HEK293 (cell line): ENCODE results near the gene SOAT2.
"Not testable (repeated sequence)": the region's sequence is repeated elsewhere in the genome, so short reads cannot be mapped to it uniquely, and the experiment has no call there.

Experiments used
- CTCF ChIA-PET: fragments of 350-600 bp; formaldehyde crosslinking; extraction: SDS; loops from one replicate; lab custom pipeline; 2021; ENCODE audit warnings: antibody characterized with exemption; lab: Yijun Ruan, JAX
- POLR2A ChIA-PET: fragments of 300-600 bp; formaldehyde crosslinking; extraction: SDS; loops from one replicate; lab custom pipeline; 2020; ENCODE audit warnings: antibody characterized with exemption, inconsistent platforms; lab: Yijun Ruan, JAX
- H3K27ac ChIP-seq: fragments of 200-500 bp; sonication (Bioruptor generic); 2 replicates; pipeline ENCODE4 v1.5.1; 2014; ENCODE audit warnings: low read depth, low read length, control low read depth, inconsistent platforms; ENCODE audit errors: extremely low read depth
- H3K36me3 ChIP-seq, 2 experiments: fragments of 200-500 bp in 1 of 2; sonication (Bioruptor generic) in 1 of 2; 1 replicate in 1 of 2; 2 replicates in 1 of 2; pipeline ENCODE4 v1.5.1; 2014 to 2017; ENCODE audit warnings: inconsistent platforms in 2 of 2, low read length in 2 of 2; ENCODE audit not compliant: control insufficient read depth in 2 of 2, insufficient read depth in 1 of 2
- H3K4me1 ChIP-seq: fragments of 200-500 bp; sonication (Bioruptor generic); 2 replicates; pipeline ENCODE4 v1.5.1; 2014; ENCODE audit warnings: mild to moderate bottlenecking, low read length, inconsistent platforms; ENCODE audit not compliant: control insufficient read depth, insufficient read depth
- H3K4me3 ChIP-seq: 2 replicates; pipeline ENCODE4 v1.5.1; 2011; ENCODE audit warnings: low read depth, mild to moderate bottlenecking, control low read depth, low read length, moderate library complexity
- H3K9me3 ChIP-seq: fragments of 200-500 bp; sonication (Bioruptor generic); 2 replicates; pipeline ENCODE4 v1.5.1; 2014; ENCODE audit warnings: low read depth, low read length, inconsistent platforms; ENCODE audit not compliant: control insufficient read depth, insufficient read depth
- BCL6B ChIP-seq: fragments of 450-650 bp; formaldehyde crosslinking; IDR thresholded peaks from 2 replicates; pipeline ENCODE4 v1.5.1; 2017; ENCODE audit warnings: missing biosample characterization, missing genetic modification characterization
- HOXA7 ChIP-seq: sonication (generic); formaldehyde crosslinking; IDR thresholded peaks from 2 replicates; pipeline ENCODE4 v1.8.1; 2022; ENCODE audit warnings: missing genetic modification reagents, borderline replicate concordance
- IKZF3 ChIP-seq: fragments of 450-650 bp; IDR thresholded peaks from 2 replicates; pipeline ENCODE4 v1.5.0; 2018; ENCODE audit warnings: missing biosample characterization, mild to moderate bottlenecking, missing genetic modification characterization, moderate library complexity
- PRDM1 ChIP-seq: fragments of 450-650 bp; formaldehyde crosslinking; IDR thresholded peaks from 2 replicates; pipeline ENCODE4; 2016; ENCODE audit warnings: missing biosample characterization, missing genetic modification characterization
- RBAK ChIP-seq: fragments of 450-650 bp; formaldehyde crosslinking; IDR thresholded peaks from 2 replicates; pipeline ENCODE4 v1.5.1; 2016; ENCODE audit warnings: missing biosample characterization, missing genetic modification characterization
- SCRT2 ChIP-seq: fragments of 450-650 bp; formaldehyde crosslinking; IDR thresholded peaks from 2 replicates; pipeline ENCODE4 v1.5.1; 2016; ENCODE audit warnings: missing biosample characterization, missing genetic modification characterization
- TCF7L2 ChIP-seq: IDR thresholded peaks from 2 replicates; pipeline ENCODE4 v1.6.1; 2011; ENCODE audit warnings: low read depth, mild to moderate bottlenecking, inconsistent platforms, low read length, moderate library complexity, borderline replicate concordance
- ZBTB1 ChIP-seq: fragments of 450-650 bp; formaldehyde crosslinking; IDR thresholded peaks from 2 replicates; pipeline ENCODE4 v1.5.1; 2016; ENCODE audit warnings: missing biosample characterization, missing genetic modification characterization
- ZBTB17 ChIP-seq: fragments of 450-650 bp; formaldehyde crosslinking; IDR thresholded peaks from 2 replicates; pipeline ENCODE4 v1.5.1; 2016; ENCODE audit warnings: missing biosample characterization, missing genetic modification characterization
- ZBTB20 ChIP-seq: fragments of 450-650 bp; formaldehyde crosslinking; IDR thresholded peaks from 2 replicates; pipeline ENCODE4 v1.5.1; 2016; ENCODE audit warnings: missing biosample characterization, missing genetic modification characterization
- ZIC2 ChIP-seq: fragments of 450-650 bp; formaldehyde crosslinking; IDR thresholded peaks from 2 replicates; pipeline ENCODE4 v1.5.1; 2016; ENCODE audit warnings: missing biosample characterization, missing genetic modification characterization
- ZNF114 ChIP-seq: fragments of 450-650 bp; formaldehyde crosslinking; IDR thresholded peaks from 2 replicates; pipeline ENCODE4 v1.5.0; 2017; ENCODE audit warnings: missing biosample characterization, missing genetic modification characterization
- ZNF140 ChIP-seq: fragments of 450-650 bp; formaldehyde crosslinking; IDR thresholded peaks from 2 replicates; pipeline ENCODE4 v1.5.1; 2016; ENCODE audit warnings: missing biosample characterization, missing genetic modification characterization
- ZNF155 ChIP-seq: fragments of 450-650 bp; formaldehyde crosslinking; IDR thresholded peaks from 2 replicates; pipeline ENCODE4 v1.5.1; 2016; ENCODE audit warnings: missing biosample characterization, missing genetic modification characterization
- ZNF23 ChIP-seq: fragments of 450-650 bp; formaldehyde crosslinking; IDR thresholded peaks from 2 replicates; pipeline ENCODE4 v1.5.1; 2016; ENCODE audit warnings: missing biosample characterization, missing genetic modification characterization, borderline replicate concordance
- ZNF266 ChIP-seq: fragments of 450-650 bp; formaldehyde crosslinking; IDR thresholded peaks from 2 replicates; pipeline ENCODE4 v1.5.1; 2016; ENCODE audit warnings: missing biosample characterization, missing genetic modification characterization, low read depth
- ZNF274 ChIP-seq, 2 experiments: fragments of 200-500 bp in 1 of 2; fragments of 450-650 bp in 1 of 2; sonication (Bioruptor generic) in 1 of 2; formaldehyde crosslinking in 1 of 2; IDR thresholded peaks; 2 replicates each; pipeline versions ENCODE4 v1.5.1 to v1.6.1; 2014 to 2016; ENCODE audit warnings: borderline replicate concordance in 1 of 2, inconsistent platforms in 1 of 2, low read length in 1 of 2, missing biosample characterization in 1 of 2, missing genetic modification characterization in 1 of 2
- ZNF335 ChIP-seq: fragments of 450-650 bp; formaldehyde crosslinking; conservative IDR thresholded peaks from 2 replicates; pipeline ENCODE4 v1.5.1; 2016; ENCODE audit warnings: missing biosample characterization, missing genetic modification characterization
- ZNF514 ChIP-seq: fragments of 450-650 bp; formaldehyde crosslinking; IDR thresholded peaks from 2 replicates; pipeline ENCODE4 v1.5.1; 2016; ENCODE audit warnings: missing biosample characterization, missing genetic modification characterization
- ZNF791 ChIP-seq: fragments of 450-650 bp; formaldehyde crosslinking; IDR thresholded peaks from 2 replicates; pipeline ENCODE4 v1.5.1; 2016; ENCODE audit warnings: missing biosample characterization, missing genetic modification characterization
- TF ChIP-seq, protein P1 (sequence below): sonication (generic); formaldehyde crosslinking; IDR thresholded peaks from 2 replicates; pipeline ENCODE4 v1.8.1; 2022; ENCODE audit warnings: mild to moderate bottlenecking, moderate library complexity, missing genetic modification reagents
- TF ChIP-seq, protein P2 (sequence below): fragments of 450-650 bp; formaldehyde crosslinking; IDR thresholded peaks from 2 replicates; pipeline ENCODE4 v1.5.1; 2016; ENCODE audit warnings: missing biosample characterization, missing genetic modification characterization

Gene SOAT2

GRCh38 chr12:53160673-53161072 lies 57.4 kb downstream of the SOAT2 start:
- Histone ChIP-seq H3K36me3 (peaks cover 0 to 5% of the 10 kb centered on the region in 2 experiments; a peak in 1 of 3 replicates), H3K4me1 (no peaks in the 10 kb centered on the region), H3K9me3 (no peaks in the 10 kb centered on the region), H3K4me3 (no peak overlapping the region), H3K27ac (no peak overlapping the region)
- TF ChIP-seq ZBTB17 (tag by site-specific recombination) = no peak
- TF ChIP-seq ZNF114 = no peak
- no peak for TF ChIP-seq ZNF23 (tag by site-specific recombination)
- TF ChIP-seq ZNF791 (tag by site-specific recombination) = no peak
- TF ChIP-seq TCF7L2 = no peak
- no peak for TF ChIP-seq ZNF140
- TF ChIP-seq BCL6B (tag by site-specific recombination) = no peak
- POLR2A ChIA-PET = interaction anchor here (1.5 to 3.4 kb wide), 3 partner anchors 11 to 27 kb away, joined by 5 to 16 read pairs (median 6); partner anchors contain the start of genes CSAD and ZNF740
- CTCF ChIA-PET = interaction anchor here (0.7 to 8.5 kb wide), 21 partner anchors 7 to 260 kb away, joined by 3 to 94 read pairs (median 7); partner anchors contain the start of genes CSAD, SOAT2 and ZNF740

DNA sequence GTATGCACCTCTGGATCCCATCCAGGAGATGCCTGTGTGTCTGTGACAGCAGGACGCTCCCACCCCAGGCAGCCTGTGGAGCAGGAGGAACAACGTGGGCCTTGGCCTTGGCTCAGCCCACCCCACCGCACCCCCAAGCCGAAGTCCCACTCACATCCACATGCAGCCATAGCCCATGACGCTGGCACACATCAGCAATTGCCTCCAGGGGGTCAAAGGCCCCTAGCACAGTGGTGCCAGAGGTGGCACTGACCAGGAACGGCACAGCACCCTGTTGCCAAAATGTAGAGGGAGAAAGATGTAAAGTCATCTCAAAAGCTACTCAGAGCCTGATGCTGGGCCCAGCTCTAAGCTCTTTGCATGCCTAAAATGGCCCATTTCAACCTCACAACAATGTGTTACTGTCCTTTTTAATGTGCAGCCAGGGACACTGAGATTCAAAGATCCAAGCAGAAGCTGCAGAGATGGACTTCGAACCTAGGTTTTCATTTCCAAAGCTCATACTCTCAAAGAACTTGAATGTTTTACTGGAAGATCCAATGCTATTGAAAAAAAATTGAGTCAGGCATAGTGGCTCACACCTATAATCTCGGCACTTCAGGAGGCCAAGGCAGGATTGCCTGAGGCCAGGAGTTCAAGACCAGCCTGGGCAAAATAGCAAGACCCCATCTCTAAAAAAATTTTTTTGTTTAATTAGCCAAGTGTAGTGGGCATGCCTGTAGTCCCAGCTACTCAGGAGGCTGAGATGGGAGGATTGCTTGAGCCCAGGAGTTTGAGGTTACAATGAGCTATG lies 58.0 kb downstream of the SOAT2 start:
- Histone ChIP-seq H3K36me3 (peaks cover 0 to 5% of the 10 kb centered on the region in 2 experiments; a peak in 1 of 3 replicates), H3K4me1 (no peaks in the 10 kb centered on the region), H3K27ac (no peak overlapping the region)
- TF ChIP-seq, protein P1, sequence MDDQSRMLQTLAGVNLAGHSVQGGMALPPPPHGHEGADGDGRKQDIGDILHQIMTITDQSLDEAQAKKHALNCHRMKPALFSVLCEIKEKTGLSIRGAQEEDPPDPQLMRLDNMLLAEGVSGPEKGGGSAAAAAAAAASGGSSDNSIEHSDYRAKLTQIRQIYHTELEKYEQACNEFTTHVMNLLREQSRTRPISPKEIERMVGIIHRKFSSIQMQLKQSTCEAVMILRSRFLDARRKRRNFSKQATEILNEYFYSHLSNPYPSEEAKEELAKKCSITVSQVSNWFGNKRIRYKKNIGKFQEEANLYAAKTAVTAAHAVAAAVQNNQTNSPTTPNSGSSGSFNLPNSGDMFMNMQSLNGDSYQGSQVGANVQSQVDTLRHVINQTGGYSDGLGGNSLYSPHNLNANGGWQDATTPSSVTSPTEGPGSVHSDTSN (CRISPR knock-in tag) = no peak
- TF ChIP-seq ZIC2 (tag by site-specific recombination) (0 out of 2 replicates have a peak, but pooled peaks have one; percentile 8), ZNF274 (IDR thresholded peaks at IDR 0.05; ENCODE audit: low read length) (no peak), ZNF274 (tag by site-specific recombination; IDR thresholded peaks at IDR 0.05; ENCODE audit: borderline replicate concordance) (no peak), PRDM1 (no peak)
- TF ChIP-seq, all 188 proteins: peak for 1
- Histone ChIP-seq H3K4me3 (no peak overlapping the region), H3K9me3 (no peaks in the 10 kb centered on the region)
- POLR2A ChIA-PET = interaction anchor here (0.7 to 1.5 kb wide), 2 partner anchors 9 to 26 kb away, joined by 6 read pairs; no protein-coding TSS in a partner anchor
- CTCF ChIA-PET = interaction anchor here (0.7 to 8.5 kb wide), 14 partner anchors 11 to 260 kb away, joined by 3 to 94 read pairs (median 6); partner anchors contain the start of genes CSAD and ZNF740

DNA sequence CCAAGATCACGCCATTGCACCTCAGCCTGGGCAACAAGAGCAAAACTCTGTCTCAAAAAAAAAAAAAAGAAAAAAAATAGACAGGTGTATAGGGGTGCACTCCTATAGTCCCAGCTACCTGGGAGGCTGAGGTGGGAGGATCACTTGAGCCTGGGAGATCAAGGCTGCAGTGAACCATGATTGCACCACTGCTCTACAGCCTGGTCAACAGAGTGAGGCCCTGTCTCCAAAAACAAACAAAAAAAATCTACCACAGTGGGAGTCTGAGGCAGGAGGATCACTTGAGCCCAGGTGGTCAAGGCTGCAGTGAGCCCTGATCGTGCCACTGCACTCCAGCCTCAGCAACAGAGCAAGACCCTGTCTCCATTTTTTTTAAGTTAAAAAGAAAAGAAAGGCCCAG lies 59.7 kb downstream of the SOAT2 start:
- H3K4me1 ChIP-seq, POLR2A ChIA-PET, H3K4me3 ChIP-seq, H3K27ac ChIP-seq, H3K36me3 ChIP-seq, H3K9me3 ChIP-seq: not testable (repeated sequence)
- CTCF ChIA-PET = interaction anchor here (0.7 to 8.5 kb wide), 4 partner anchors 27 to 299 kb away, joined by 3 to 94 read pairs (median 3); no protein-coding TSS in a partner anchor

DNA sequence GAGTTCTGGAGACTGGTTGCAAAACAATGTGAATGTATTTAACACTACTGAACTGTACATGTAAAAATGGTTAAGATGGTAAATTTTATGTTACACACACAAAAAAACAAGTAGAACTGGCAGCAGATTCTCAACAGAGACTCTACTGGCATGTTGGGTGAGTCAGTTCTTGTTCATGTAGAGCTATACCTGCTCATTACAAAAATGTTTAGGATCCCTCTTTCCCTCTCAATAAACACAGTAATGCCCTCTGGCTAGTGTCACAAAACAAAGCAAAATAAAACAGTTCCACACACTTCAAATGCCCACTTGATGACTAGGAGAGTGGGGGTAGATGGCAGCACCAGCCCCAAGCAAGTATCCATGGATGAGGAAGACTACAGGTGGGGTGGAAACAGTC lies 63.6 kb downstream of the SOAT2 start:
- ChIA-PET CTCF (interaction anchor here (2.0 kb wide), 1 partner anchor 23 kb away, joined by 8 read pairs; no protein-coding TSS in a partner anchor), POLR2A (no interaction called here)
- Histone ChIP-seq H3K4me3 (no peak overlapping the region), H3K27ac (no peak overlapping the region), H3K36me3 (peaks cover 0 to 16% of the 10 kb centered on the region in 2 experiments; a peak in 2 of 3 replicates), H3K4me1 (peaks cover 9% of the 10 kb centered on the region), H3K9me3 (no peaks in the 10 kb centered on the region)
- TF ChIP-seq ZBTB20 (tag by site-specific recombination) (no peak), ZNF335 (no peak), ZBTB1 (no peak), SCRT2 (tag by site-specific recombination) (no peak), HOXA7 (CRISPR knock-in tag) (no peak), IKZF3 (tag by site-specific recombination) (no peak), ZNF266 (tag by site-specific recombination) (no peak), RBAK (no peak), ZNF155 (tag by site-specific recombination) (no peak), ZNF514 (no peak)
- TF ChIP-seq, protein P2, sequence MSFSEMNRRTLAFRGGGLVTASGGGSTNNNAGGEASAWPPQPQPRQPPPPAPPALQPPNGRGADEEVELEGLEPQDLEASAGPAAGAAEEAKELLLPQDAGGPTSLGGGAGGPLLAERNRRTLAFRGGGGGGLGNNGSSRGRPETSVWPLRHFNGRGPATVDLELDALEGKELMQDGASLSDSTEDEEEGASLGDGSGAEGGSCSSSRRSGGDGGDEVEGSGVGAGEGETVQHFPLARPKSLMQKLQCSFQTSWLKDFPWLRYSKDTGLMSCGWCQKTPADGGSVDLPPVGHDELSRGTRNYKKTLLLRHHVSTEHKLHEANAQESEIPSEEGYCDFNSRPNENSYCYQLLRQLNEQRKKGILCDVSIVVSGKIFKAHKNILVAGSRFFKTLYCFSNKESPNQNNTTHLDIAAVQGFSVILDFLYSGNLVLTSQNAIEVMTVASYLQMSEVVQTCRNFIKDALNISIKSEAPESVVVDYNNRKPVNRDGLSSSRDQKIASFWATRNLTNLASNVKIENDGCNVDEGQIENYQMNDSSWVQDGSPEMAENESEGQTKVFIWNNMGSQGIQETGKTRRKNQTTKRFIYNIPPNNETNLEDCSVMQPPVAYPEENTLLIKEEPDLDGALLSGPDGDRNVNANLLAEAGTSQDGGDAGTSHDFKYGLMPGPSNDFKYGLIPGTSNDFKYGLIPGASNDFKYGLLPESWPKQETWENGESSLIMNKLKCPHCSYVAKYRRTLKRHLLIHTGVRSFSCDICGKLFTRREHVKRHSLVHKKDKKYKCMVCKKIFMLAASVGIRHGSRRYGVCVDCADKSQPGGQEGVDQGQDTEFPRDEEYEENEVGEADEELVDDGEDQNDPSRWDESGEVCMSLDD (tag by site-specific recombination) = no peak
